NCI-H1417 (cell line): Measurements from ENCODE around the gene FOLR2.
"Not testable (repeated sequence)": the region's sequence is repeated elsewhere in the genome, so short reads cannot be mapped to it uniquely, and the experiment has no call there.

ENCODE experiments used
- DNase-seq, 3 experiments: peaks; one replicate each; lab custom pipeline; 2025; lab: John Stamatoyannopoulos, UW

The FOLR2 gene

DNA sequence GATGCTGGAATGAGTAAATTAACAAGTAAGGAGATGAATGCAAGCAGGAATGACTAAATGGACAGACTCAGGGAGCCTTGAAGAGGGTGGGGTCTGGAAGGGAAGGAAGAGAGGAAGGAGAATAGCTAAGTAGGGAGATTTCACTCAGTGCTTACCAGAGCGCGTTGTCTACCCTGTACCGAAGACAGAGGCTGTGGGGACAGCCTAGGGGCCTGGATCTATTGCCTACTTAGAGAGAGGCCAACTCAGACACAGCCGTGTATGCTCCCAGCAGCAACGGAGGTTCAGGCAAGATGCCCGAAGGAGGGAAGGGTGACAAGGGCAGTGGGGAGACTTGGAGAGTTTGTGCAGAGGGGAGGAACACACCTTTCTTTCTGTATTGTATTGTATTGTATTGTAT is at the start of gene FOLR2:
TSS of gene FOLR2 (plus strand) at position 157 of the 400 bp plus-strand sequence. CDS start 1,791 bp downstream, outside the sequence.
- no peak for DNase-seq

DNA sequence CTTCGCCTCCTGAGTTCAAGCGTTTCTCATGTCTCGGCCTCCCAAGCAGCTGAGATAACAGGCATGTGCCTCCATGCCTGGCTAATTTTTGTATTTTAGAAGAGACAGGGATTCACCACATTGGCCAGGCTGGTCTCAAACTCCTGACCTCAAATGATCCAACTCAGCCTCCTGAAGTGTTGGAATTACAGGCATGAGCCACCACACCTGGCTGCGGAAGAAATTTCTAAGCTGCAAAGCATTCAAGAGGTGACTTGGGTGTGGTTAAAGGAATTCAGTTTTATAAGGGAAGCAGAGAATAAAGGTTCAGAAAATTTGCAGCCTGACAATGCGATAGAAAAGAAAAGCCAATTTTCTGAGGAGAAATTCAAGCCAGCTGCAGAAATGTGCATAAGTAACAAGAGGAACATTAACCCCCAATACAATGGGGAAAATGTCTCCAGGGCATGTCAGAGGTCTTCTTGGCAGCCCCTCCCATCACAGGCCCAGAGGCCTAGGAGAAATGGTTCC is 47.5 kb upstream of the FOLR2 start:
- not testable (repeated sequence) for DNase-seq

DNA sequence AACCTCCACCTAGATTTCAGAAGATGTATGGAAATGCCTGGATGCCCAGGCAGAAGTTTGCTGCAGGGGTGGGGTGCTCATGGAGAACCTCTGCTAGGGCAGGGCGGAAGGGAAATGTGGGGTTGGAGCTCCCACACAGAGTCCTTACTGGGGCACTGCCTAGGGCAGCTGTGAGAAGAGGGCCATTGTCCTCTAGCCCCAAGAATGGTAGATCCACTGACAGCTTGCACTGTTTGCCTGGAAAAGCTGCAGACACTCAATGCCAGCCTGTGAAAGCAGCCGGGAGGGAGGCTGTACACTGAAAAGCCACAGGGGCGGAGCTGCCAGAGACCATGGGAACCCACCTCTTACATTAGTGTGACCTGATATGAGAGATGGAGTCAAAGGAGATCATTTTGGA is 46.8 kb upstream of the FOLR2 start:
- DNase-seq: not testable (repeated sequence)

DNA sequence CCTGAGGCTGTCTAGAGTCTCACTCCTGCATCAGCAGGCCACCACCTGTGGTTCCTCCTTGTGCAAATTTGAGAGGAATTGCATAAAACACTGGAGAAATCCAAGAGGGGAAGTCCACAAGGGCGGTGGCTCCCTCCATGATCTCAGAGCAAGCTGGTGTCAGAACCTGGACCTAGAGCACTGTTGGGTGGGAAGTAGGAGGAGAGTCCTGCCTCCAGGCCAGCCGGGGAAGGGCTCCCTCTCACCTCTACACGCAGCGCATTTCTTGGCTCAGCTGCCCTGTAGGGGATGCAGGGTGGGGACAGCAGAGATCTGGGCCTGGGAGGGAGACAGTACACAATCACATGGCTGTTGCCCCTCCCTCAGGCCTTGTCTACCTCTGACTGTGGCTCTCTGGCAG is 44.6 kb upstream of the FOLR2 start:
- DNase-seq: not testable (repeated sequence)

DNA sequence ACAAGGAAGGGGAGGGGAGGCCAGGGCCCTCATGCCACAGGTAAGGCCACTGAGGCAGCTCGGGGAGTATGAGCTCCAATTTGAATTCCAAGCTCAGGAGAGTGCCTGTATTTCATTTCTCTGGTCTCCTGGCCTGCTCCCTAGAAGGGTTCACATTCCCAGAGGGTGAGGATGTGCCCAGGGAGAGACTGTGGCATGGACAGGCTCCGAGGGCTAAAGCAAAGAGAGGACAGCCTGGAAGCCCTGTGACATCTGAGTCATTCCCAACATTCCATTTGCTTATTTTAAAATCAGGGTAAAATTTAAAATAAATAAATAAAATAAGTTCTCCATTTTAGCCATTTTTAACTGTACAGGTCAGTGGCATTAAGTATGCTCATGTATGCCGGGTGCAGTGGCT is 43.3 kb upstream of the FOLR2 start:
- DNase-seq: no peak

DNA sequence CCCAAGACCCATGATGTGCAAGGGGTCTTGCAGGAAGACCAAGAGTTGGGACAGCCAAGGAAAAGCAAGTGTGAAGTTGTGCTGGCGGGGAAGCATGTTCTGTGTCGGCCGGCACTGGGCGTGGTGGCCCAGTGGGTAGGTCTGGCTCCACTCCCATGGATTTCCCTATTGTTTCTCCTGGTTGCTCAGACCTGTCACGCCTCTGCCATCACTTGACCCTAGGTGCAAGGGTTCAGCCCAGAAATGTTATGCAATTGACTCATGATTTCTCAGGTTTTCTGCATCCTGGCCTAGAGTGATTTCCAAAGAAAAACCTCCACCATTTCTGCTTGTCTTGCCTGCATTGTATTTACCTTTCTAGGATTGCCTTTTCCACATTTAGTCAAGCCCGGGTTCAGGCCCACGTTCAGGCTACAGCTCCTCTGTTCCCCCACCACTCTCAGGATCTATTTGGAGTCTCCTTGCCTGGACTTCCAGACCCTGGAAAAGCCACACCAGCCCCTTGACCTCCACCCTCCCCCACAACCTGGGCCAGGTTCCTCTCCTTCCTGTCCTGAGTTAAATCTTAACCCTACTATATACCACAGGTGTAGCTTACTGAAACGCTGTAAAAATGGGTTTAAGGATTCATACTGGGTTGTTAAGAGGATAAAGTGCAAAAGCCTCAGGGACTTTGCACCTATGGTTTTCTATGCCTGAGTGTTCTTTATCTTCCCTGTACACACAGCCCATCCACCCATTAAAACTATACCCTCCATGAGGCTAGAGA is 42.1 kb upstream of the FOLR2 start:
- no peak for DNase-seq

DNA sequence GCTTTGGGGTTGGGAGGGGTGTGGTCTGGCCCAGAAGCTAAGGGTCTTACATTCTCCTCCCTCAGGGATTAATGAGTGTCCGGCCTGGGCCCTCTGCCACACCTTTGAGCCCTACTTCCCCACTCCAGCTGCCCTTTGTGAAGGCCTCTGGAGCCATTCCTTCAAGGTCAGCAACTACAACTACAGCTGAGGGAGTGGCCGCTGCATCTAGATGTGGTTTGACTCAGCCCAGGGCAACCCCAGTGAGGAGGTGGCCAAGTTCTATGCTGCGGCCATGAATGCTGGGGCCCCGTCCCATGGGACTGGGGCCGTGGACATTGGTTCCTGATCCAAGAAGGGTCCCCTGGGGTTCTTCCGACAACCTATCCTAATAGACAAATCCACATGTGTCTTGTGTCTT is 38.9 kb upstream of the FOLR2 start:
- no peak for DNase-seq

DNA sequence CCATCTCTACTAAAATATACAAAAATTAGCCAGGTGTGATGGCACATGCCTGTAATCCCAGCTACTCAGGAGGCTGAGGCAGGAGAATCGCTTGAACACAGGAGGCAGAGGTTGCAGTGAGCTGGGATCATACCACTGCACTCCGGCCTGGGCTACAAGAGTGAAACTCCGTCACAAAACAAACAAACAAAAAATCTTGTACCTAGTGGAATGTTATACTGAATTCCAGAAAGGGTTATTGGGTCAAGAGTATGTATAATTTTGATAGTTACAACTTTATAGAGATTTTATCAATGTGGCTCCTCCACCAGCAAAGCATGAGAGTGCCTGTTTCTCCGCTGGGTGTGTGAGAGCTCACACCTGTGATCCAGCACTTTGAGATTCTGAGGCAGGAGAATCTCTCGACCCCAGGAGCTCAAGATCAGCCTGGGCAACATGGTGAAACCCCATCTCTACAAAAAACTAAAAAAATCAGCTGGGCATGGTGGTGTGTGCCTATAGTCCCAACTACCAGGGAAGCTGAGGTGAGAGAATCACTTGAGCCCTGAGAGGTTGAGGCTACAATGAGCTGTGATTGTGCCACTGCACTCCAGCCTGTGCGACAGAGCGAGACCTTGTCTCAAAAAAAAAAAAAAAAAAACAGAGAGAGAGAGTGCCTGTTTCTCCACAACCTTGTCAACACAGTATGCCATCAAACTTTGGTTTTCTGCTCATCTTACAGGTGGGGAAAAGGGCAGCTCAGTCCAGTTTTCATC is 37.4 kb upstream of the FOLR2 start:
- DNase-seq: no peak

DNA sequence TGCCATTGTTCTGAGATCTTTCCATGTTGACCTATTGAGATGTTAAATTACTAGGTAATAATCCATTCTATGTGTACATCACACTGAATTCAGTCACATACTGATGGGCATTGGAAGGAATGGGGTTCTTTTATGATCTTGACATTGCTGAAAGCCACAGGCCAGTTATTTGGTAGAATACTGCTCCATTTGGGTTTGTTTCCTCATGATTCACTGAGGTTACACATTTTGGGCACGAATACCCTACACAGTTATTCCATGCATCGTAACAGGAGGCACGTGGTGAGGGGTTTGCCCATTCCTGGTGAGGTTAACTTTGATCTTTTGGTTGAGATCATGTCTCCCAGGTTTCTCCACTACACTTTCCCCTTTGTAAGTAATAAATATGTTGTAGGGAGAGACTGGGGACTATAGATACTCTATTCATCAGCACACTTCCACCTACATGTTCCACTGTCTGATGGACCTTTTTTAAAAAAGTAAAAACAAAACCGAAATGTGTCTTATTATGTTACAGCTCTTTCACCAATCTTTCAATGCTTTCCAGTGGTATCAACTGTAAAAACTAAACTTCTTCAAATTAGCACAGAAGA is 36.7 kb upstream of the FOLR2 start:
- no peak for DNase-seq

DNA sequence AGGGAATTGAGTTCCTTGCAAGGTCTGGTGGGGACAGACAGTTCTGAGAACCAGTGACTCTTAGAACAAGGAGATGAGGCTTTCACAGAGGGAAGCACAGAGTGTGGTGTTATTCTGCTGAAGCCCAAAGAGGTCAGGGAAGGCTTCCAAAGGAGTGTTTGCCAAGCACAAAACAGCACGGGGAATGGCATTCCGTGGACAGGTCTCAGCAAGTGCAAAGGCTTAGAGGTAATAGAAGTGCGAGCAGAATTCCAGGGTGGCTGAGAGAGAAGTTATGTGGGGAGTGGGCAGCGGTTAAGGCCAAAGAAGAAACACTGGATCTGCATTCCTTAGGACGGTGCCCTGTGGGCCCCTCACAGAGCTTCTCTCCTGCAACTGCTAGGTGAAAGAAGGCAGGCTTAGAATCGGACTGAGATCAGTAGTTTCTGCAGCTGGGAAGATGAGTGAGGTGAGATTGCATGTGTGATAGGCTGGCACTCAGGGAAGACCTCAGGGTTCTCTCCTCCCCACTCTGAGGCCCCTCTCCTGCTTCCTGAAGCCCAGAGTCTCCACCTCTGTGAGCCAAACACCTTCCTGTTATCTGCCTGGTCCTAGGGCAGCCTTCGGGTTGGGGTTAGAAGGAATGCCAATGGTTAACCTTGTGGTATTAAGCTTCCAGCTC is 35.6 kb upstream of the FOLR2 start:
- not testable (repeated sequence) for DNase-seq

DNA sequence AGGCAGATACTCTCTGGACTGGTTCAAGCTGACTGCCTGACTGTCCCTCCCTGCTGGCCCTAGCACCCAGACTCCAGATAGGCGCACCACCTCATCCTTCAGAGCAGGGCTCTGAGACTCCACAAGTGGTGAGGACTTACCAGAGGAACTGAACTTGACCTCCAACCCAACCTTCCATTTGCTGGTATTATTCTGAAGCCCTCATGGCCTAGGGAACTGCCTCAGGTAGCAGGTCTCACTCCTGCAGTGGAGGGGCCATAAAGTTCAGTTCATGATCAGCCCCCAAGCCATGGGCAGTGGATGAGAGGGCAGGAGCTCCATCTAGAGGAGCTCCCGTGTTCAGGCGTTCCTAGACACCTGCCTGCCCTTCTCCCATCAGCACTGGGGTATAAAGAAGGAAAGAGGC is 35.0 kb upstream of the FOLR2 start:
- not testable (repeated sequence) for DNase-seq

DNA sequence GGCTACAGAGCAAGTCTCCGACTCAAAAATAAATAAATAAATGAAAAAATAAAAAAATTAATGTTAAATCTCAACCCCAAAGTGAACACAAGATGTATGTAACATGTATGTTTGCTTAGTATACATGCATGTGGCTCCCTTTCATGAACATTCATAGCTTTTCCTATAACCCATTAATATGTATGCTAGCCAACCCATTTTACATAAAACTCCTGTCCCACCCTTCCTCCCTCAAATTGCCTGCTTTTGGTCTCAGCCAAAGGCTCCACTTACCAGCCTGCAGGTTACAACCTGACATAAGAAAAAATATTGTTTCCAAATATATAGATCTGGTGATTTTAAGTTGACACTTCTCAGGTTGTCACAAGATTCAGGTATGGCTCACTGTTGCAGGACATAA is 28.3 kb upstream of the FOLR2 start:
- no peak for DNase-seq

DNA sequence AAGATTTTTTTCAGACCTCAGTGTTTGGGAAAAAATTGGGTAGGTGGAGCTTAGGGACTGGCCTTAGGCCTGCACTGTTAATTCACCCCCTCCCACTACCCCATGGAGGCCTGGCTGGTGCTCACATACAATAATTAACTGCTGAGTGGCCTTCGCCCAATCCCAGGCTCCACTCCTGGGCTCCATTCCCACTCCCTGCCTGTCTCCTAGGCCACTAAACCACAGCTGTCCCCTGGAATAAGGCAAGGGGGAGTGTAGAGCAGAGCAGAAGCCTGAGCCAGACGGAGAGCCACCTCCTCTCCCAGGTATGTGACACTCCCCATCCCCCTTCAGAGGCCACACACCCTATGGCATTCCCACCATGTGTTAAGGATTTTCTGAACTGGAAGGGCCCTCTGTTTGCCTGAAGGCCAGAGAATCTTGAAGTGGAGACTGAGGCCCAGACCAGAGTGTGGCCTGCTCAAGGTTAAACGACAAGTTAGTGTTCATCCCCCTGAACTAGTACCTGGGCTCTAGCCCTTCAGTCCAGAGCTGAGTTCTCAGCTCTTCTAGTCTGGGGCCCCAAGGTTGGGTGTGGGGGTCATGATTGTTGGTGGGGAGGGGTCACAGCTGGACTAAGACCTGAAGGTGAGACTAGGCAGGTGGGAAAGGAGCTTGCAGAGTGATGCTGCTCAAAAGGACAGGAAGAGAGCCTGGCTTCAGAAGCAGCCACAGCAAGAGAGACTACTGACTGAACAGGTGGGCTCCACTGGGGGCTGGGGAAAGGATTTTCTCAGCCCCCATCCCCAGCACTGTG is 26.9 kb upstream of the FOLR2 start:
- peak; percentile 15 to 86 (median 62) for DNase-seq

DNA sequence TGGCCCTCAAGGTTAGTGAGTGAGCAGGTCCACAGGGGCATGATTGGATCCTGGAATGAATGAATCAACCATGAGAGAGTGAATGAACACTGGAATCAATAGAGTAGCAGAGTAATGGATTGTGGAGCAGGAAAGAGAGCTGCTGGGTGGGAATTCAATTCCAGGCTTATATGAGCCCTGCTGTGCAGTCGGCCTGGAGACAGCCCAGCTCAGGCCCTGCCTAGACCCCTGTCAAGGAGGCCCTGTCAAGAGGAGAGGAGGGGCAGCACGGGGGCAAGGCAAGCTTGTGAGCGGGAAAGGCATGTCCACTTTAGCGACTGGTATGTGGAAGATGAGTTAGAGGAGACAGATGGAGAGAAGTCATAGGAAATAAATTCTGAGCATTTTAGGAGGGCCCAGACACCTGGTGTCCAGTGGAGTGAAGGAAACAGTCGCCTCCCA is 25.9 kb upstream of the FOLR2 start:
- DNase-seq: no peak

DNA sequence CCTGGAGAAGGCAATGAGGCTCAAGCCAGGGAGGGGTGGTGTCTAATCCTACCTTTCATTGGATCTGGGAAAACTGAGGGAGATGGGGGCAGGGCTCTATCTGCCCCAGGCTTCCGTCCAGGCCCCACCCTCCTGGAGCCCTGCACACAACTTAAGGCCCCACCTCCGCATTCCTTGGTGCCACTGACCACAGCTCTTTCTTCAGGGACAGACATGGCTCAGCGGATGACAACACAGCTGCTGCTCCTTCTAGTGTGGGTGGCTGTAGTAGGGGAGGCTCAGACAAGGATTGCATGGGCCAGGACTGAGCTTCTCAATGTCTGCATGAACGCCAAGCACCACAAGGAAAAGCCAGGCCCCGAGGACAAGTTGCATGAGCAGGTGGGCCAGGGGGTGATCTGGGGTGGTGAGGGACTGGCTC is 24.6 kb upstream of the FOLR2 start, which contains the start of gene FOLR1:
TSS of gene FOLR1 (plus strand) at position 180 of the 421 bp plus-strand sequence. CDS start at position 214, 34 bp downstream.
- peak in 1 of 3 experiments; percentile 14 for DNase-seq

DNA sequence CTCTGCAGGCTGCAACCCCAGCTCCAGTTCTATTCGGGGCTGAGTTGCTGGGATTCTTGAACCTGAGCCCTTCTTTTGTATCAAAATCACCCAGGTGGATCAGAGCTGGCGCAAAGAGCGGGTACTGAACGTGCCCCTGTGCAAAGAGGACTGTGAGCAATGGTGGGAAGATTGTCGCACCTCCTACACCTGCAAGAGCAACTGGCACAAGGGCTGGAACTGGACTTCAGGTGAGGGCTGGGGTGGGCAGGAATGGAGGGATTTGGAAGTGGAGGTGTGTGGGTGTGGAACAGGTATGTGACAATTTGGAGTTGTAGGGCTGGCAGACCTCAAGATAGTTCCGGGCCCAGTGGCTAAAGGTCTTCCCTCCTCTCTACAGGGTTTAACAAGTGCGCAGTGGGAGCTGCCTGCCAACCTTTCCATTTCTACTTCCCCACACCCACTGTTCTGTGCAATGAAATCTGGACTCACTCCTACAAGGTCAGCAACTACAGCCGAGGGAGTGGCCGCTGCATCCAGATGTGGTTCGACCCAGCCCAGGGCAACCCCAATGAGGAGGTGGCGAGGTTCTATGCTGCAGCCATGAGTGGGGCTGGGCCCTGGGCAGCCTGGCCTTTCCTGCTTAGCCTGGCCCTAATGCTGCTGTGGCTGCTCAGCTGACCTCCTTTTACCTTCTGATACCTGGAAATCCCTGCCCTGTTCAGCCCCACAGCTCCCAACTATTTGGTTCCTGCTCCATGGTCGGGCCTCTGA is 20.9 kb upstream of the FOLR2 start:
- DNase-seq: no peak

DNA sequence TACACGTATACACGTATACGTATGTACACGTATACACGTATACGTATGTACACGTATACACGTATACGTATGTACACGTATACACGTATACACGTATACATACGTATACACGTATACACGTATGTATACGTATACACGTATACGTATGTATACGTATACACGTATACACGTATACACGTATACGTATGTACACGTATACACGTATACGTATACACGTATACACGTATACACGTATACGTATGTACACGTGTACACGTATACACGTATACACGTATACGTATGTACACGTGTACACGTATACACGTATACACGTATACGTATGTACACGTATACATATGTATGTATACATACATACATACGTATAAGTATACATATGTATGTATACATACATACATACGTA is 15.1 kb upstream of the FOLR2 start:
- DNase-seq: not testable (repeated sequence)

DNA sequence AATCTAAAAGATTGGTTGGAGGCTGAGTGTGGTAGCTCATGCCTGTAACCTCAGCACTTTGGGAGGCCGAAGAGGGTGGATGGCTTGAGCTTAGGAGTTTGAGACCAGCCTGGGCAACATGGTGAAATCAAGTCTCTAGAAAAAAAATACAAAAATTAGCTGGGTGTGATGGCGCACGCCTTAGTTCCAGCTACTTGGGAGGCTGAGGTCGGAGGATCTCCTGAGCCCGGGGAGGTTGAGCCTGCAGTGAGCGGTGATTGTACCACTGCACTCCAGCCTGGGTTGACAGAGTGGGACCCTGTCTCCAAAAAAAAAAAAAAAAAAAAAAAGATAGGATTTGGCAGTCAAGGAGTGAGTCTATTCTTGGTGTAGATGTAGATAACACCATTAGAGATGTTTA is 14.0 kb upstream of the FOLR2 start:
- no peak for DNase-seq

DNA sequence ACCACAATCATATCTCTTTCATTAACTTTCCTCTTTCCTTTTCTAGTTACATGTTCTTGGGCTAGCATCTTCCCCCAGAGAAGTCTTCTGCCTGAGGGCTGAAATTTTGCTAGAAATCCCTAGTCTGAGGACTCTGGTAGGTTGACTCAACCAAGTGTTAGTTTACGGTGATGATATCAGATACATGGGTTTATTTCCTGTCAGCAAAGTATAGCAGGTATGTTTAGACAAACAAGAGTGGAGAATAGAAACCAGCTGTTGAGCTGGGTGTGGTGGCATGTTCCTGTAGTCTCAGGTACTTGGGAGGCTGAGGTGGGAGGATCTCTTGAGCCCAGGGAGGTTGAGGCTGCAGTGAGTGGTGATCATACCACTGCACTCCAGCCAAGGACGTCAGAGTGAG is 13.4 kb upstream of the FOLR2 start:
- DNase-seq: no peak

DNA sequence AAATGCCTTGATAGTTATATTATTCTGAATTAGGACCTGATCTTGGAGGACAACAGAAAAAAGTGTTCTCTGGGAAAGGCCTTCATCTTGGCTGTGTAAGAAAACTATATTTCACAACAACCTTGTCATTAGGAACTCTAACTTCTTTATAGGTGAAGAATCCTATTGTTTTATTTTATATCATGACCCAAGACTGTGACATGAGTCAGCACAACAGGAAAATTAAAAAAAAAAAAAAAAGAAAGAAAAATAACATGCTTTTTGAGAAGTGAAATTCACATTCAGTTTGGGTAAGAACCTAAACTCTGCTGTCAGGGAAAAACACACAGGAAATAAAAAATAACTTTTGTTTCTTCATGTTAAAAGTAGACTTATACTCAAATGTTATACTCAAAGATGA is 11.7 kb upstream of the FOLR2 start:
- no peak for DNase-seq
